ENCODE results near the gene KLK14.

KLK14 gene

DNA sequence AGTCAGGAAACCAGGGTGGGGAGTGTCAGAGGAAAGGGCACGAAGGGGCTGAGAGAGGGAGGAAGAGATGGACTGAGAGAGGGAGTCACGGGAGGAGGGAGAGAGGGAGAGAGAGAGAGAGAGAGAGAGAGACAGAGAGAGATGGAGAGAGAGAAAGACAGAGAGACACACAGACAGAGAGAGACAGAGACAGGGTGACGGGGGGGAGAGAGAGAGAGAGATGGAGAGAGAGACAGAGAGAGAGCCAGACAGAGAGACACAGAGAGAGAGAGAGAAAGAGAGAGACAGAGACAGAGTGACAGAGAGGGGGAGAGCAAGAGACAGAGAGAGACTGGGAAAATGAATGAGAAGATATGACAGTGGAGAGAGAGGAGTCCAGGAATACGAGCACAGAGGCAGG lies 494 bp upstream of the KLK14 start:
- no peak for DNase-seq

DNA sequence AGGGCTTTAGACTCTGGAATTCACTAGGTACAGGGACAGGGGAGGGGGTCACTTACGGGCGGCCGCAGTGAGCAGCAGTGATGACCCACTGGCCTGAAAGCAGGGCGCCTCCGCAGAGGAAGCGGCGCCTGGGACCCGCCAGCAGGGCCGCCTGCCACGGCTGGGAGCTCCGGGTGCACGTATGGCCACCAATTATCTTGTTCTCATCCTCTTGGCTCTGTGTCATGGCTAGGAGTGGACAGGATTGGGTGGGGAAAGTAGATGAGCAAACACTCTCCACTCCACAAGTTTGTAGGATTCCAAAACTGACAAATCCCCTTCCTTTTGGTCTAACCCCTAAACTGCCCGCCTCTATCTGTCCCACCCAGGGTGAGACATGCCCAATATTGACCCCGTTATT lies 1.2 kb downstream of the KLK14 start:
- DNase-seq: no peak

DNA sequence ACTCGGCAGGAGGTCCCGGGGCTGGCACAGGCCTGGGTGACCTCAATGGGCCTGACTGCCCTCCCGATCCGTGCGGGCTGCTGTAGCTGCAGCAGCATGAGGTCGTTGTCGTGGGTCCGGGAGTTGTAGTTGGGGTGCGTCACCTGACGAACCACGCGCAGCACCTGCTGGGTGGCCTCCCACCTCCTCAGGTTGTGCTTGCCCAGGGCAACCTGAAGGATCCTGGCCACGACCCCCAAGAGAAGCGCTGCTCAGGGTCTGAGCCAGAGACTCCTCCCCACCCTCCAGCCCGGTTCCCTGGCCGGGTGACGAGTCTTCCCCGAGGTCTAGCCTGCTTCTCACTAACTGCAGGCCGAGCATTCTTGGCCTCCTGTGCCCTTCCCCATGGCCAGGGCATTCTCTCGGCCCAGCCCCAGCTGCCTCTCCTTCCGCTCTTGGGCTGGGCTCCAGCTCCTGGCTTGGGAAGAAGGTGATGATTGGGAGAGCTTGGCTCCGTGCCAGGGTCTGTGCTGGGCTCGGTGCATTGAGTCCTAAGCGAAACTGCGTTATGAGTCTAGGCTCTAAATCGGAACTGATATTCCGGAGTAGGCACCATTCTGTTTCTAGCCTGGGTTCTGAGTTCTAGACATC lies 3.1 kb downstream of the KLK14 start:
- DNase-seq: no peak

DNA sequence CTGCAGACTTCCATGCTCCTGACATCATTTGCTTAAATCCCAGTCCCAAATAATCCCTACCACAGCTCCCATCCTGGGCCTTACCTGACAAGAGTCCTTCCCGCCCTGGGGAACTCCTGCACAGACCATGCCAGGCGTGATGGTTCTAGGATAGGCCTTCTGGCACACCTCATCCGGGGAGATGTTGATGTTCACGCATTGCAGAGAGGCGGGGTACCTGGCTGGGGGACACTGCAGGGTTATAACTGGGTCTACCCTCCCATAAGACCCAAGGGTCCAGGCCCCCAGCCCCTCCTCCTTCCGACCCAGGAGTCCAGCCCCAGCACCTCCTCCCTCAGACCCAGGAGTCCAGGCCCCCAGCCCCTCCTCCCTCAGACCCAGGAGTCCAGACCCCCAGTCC lies 4.0 kb downstream of the KLK14 start:
- DNase-seq: no peak

DNA sequence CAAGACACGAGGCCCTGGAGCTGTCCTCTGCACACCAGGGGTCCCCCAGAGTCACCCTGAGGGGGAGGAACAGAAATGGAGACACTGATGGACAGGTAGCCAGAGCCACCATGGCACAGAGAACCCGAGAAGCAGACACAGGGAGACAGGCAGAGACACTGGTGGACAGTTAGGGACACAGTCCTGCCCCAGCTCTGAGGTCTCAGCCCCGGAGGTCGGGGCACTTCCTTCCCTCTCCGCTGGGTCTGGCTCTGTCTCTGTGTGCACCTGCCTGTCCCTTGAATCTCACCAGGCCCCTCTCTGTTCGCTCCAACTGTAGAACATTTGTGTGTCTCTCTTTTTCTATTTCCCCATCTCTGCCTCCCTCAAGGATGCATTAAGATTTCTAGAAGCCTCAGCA lies 4.6 kb downstream of the KLK14 start:
- DNase-seq: no peak

DNA sequence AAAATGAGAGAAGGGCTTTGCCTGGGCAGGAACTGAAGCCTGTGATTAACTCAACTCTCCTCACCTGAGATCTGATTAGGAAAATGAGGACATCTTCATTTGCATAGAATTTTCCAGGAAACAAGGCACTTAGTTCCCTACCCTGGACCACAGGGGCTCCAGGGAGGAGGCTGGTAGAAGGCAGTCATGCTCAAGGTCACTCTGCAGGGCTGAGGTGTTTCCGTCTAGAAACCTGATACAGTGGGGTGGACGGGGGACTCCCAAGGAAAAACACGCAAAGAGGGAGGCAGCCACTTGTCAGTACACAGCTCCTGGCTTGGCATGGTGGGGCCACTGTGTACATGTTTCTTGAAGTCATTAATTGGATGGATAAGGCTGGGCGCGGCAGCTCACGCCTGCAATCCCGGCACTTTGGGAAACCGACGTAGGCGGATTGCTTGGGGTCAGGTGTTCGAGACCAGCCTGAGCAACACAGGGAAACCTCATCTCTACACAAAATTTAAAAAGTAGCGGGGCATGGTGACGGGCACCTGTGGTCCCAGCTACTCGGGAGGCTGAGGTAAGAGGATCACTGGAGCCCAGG lies 6.0 kb downstream of the KLK14 start:
- DNase-seq: no peak

DNA sequence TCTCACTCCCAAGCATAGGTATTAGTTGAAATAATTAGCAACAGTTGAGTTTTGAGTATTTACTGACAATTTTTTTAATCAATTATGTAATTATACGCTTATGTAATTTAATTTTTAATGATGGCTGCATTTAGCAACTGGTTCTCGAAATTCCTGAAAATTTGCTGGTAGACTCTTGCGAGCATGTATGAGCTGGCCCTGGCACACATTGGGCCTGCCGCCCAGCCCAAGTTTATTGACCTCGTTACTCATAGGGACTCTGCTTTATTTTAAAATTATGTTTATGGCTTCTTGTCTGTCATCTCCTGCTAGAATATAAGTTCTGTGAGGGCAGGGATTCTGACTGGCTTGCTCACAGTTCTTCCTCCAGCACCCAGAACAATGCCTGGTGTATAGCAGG lies 6.7 kb downstream of the KLK14 start:
- DNase-seq: no peak

- no peak for DNase-seq
Measured at GRCh38 chr19:51071095-51071405, 11.6 kb downstream of the KLK14 start.

- DNase-seq: no peak
Measured at GRCh38 chr19:51070334-51071094, 12.2 kb downstream of the KLK14 start.

GRCh38 chr19:51066393-51067186 lies 16.1 kb downstream of the KLK14 start:
- no peak for DNase-seq

- DNase-seq: no peak
Measured at GRCh38 chr19:51065221-51065960, 17.3 kb downstream of the KLK14 start.

GRCh38 chr19:51064534-51065220 lies 18.0 kb downstream of the KLK14 start, which contains the start of gene KLK13:
TSS of gene KLK13 (minus strand) at chr19:51065092. CDS start at chr19:51065067, 25 bp downstream.
- no peak for DNase-seq

DNA sequence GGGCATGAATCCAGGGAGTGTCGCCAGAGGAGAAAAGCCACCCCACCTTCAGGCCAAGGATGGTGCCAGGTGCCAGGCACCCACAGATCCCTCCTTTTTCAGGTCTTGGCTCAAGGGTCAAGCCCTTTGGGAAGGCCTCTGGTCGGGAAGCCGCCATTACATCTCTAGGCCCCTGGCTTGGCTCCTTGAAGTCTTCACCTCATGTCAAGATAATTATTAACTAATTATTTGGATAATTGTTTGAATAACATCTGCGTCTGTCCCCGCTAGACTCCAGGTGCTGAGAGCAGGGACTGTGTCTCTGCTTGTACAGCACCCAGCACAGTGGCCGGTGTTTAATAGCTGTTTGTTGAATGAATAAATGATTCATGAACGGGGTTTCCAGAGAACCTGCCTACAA lies 19.0 kb downstream of the KLK14 start:
- DNase-seq: no peak

GRCh38 chr19:51060973-51061372 lies 21.7 kb downstream of the KLK14 start:
- DNase-seq: no peak

GRCh38 chr19:51060336-51060735 lies 22.4 kb downstream of the KLK14 start:
- DNase-seq: no peak

DNA sequence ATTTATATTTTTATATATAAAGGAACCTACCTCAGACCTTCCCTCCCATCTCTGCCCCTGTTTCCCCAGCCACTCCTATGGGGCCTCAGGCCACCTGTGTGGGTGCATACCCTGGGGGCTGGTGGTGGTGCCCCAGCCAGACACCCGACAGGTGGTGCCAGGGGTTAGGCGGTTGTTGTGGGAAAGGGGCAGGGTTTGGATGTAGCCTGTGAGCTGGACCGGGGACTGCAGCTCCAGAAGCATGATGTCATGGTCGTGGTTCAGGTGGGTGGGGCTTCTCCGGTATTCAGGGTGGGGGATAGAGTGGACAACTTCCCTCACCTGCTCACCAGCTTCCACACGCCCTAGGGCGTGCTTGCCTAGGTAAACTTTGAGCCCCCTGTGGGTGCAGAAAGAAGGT lies 23.0 kb downstream of the KLK14 start:
- DNase-seq: no peak

DNA sequence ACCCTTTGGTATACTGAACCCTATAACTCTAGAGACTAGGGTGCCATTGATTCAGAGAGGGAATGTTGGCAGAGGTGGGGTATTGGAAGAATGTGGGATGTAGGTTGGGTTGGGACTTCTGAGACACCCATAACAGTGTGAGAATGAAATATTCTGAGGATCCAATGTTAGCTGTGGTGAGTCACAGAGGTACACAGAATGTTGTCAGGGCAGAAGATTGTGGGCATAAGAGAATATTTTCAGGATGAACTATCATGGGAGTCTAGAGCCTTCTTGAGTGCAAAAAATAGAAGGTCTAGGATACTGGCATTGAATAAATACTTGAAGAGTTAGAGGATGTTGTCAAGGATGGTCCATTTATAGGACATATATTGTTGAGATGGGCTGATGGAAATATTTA lies 26.8 kb downstream of the KLK14 start:
- no peak for DNase-seq

DNA sequence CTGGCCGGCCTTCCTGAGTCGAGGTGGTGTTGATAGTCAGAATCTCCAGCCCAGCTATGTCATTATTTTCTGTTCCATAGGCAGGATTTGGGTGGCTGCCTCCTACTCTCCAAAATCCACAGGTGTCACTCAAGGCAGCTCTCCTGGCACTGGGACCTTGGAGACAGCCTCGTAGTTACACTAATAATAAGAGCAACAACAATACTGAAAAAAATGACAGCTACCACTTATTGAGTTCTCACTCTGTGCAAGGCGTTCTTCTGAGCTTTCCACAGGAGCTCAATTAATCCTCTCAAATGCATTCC lies 35.7 kb downstream of the KLK14 start:
- DNase-seq: no peak

GRCh38 chr19:51044327-51044726 lies 38.4 kb downstream of the KLK14 start:
- no peak for DNase-seq

- no peak for DNase-seq
Measured at GRCh38 chr19:51043497-51043896, 39.2 kb downstream of the KLK14 start.

- DNase-seq: no peak
Measured at GRCh38 chr19:51040151-51040550, 42.5 kb downstream of the KLK14 start.

- DNase-seq: no peak
Measured at GRCh38 chr19:51036519-51036918, 46.2 kb downstream of the KLK14 start.

DNA sequence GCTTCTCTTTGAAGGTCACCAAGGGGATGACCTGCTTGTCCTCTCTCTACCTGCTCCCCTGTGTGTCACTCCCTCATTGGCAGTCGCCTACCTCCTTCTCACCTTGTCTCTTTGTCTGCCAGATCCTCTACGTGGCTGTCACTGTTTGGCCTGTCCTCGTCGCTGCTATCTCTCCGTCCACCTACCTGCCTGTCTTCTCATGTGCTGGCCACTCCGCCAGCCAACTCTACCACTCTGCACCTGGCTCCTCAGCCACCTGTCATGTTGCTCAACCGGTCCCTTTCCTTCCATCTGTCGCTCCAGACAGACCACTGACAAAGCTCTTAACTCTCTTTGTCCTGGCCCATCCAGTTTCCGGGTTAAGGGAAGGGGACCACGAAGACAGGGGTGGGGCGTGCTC lies 48.0 kb downstream of the KLK14 start, which contains the start of gene KLK12:
KLK12 (minus strand) TSS at position 299 of the 400 bp plus-strand sequence. CDS start 381 bp downstream, outside the sequence.
- no peak for DNase-seq
